ENCODE measurements around the gene TPSD1.
A peak's percentile ranks its signal among the peaks of the same experiment; 100 is the strongest.
"Not testable (repeated sequence)": the region's sequence is repeated elsewhere in the genome, so short reads cannot be mapped to it uniquely, and the experiment has no call there.

Gene TPSD1

DNA sequence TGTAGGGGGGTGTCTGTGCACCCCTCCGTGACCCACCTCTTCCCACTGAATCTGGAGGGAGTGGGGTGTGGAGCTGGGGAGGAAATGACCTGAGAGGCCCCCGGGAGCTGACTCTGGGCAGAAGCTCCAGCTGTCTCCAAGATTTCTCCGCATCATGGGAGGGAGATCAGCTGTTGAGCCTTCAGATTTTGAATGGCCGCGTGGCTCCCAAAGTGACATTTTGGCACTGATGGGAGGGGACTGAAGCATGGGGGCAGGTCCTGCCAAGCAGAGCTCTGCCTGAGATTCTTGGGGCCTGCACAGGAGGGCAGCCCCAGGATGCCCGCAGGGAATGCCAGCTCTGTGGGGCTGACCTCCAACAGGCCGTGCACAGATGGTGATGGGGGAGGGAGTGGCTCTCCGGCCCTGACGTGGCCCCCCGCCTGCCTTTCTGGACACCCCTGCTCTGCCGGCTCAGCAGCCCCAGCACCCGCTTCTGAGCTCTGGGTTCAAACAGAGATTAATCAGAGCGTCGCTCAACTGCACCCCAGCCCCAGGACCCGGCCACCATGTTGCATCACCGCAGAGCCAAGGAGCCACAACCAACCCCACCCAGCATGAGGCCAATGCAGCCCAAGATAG is 28.2 kb downstream of the TPSD1 start:
- no peak for DNase-seq

DNA sequence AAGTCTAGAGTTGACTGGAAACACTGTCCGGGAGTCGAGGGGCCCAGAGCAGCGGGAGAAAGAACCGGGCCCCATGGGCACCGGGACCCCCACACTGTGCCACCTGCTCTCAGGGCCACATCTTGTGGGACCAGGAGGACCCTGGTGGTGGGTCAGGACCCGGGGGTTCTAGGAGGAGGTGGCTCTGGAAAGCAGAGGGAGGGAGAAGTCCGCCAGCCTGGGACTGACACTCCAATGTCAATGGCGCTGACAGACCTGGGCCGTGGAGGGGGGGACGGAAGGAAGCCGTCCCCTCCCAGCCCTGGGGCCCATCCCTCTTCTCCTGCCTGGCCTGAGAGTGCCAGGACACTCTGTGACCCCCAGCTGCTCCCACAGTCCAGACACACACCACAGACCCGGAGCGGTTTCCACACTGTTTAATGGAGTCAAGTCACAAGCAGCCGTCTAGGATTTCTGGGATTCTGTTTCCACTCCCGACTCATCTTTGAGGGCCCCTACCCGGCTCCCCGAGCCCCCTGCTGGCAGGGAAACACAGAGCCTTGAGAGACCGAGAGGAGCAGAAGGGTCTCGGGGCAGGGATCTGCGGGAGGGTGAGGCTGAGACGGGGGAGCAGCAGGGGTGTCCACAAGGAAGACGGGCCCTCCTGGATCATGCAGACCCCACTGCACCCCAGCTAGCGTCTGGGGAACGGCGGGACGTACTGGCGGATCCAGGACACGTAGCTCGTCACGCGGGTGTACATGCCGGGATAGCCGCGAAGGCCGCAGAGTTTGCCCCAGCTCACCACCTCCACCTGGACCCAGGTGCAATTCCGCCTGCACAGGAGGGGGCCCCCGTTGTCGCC is 30.0 kb downstream of the TPSD1 start:
- DNase-seq: no peak

DNA sequence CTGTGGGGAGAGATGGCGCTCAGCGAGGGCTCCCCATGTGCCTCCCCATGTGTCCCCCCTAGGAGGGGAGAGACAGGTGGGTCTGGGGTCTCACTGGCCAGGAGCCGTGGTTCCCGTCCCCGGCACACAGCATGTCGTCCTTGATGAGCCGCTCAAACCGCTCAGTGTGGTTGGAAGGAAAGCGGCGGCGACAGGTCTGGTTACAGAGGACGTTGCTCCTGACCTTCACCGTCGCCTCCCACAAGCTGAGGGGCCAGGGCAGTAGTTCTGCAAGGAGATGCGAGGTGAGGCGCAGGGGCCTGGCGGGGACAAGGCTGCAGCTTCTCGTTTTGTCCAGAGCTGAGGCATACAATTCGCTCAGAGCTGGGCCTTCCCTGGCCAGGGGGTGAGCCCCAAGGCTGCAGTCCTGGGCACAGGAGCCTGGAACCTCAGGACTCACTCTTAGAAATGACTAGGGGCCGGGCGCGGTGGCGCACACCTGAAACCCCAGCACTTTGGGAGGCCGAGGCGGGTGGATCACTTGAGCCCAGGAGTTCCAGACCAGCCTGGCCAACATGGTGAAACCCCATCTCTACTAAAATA is 30.7 kb downstream of the TPSD1 start:
- no peak for DNase-seq

DNA sequence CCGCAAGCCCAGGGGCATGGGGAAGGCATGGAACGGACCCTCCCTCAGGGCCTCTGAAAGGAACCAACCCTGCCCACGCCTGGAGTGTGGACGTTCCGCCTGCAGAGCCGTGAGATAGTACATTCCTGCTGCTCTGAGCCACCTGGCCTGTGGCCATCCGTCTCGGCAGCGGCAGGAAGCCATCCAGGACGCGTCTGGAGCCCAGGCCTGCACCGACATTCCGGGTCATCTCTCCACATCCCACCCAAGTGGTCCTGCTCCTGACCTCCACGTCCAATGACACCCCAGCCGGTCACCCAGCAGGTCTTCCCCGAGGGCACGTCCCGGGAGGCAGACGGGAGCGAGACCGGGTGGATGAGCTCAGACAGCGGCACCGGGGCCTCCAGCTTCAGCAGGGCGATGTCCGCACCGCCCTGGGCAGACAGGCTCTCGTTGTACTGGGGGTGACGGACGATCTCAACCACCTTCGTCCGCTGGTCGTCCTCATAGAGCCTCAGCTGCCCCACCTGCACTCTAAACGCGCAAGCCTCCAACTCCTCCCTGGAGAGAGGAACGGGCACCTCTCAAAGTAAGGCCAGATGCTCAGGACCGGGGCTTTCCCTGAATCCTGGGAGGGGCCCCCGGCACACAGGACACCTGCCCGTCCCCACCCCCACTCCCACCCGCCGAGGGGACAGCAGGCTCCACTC is 32.3 kb downstream of the TPSD1 start:
- DNase-seq: no peak

DNA sequence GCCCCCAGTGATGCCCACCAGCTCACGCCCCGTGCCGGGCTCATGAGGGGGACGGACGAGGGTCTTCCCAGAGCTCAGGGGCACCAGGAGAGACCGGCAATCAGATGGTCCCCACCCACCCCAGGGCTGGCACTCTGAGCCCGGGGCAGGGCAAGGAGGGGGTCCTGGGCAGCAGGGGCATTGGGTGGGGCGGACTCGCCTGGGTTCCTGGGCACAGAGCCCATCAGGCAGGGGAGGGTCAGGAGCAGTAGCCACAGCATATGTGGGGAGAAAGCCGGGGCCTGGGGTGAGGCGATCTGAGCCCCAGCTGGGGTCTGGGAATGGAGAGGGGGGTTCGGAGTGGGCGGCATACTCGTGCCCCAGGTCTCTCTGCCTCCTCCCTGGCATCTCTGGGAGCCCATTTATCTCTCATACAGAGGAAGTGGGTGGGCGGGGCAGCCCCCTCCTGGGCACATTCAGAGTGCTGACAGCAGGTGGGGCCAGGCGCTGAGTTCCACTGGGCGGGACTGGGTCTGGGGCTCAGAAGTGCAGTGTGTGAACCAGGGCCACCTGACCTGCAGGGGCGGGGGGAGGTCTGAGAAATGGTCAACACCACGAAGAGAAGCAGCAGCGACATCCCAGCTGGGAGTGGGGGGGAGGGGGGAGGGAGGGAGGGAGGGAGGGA is 33.1 kb downstream of the TPSD1 start:
- DNase-seq: peak in 1 of 2 donors; percentile 11

DNA sequence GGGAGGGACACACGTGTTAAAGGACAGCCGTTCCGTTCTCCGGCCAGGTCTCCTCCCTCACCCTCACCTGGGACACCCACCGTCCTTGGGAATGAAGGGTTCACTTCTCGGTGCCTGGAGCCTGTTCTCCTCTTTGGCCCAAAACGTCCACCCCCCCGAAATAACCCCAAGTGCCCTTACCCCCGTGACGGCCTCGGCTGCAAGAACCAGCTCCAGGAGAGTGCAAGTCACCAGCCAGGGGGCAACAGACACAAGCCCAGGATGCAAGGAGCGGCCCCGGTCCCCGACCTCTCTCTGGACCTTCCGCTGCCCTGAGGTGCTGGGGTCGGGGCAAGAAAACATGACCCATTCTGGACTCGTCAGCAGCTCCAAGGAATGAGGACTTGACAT is 33.6 kb downstream of the TPSD1 start:
- no peak for DNase-seq

DNA sequence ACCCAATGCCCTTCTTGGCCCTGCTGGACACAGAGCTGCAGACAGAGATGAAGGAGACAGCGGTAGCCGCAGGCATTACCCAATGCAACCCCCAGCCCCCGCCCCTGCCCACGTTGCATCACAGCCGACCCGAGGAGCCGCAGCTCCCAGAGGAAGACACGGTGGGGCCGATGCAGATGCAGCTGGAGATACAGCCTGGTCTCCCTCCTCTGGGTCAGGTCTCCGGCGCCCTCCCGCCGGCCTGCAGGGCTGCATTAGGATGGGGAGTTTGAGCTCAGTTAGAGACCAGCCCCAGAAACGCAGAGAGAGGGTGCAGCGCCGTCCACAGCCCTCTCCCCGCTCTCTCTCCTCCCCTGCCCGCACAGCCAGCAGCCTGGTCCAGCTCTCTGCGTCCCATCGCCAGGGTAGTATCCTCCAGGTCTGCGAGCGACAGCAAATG is 34.2 kb downstream of the TPSD1 start:
- DNase-seq: no peak

DNA sequence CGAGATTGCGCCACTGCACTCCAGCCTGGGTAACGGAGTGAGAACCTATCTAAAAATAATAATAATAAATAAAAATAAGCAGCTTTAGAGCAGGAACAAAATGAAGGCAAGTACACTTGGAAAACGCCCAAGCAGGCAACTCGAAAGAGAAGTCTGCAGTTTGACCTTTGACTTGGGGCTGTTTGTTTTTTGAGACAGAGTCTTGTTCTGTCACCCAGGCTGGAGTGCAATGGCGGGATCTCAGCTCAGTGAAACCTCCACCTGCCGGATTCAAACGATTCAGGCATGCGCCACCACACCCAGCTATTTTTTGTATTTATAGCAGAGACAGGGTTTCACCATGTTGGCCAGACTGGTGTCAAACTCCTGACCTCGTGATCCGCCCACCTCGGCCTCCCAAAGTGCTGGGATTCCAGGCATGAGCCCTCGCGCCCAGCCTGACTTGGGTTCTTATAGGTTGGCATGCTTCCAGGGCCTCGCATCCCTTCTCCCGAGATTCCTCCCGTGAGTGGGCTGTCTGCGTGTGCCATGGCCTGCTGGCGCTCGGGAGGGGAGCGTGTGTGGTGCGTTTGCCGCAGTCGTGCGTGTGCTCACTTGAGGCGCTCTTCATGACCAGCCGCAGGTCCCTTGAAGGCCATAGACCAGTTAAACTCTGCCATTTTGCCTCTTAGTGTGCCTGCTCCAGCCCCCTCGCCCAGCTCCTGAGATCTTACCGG is 35.1 kb downstream of the TPSD1 start:
- no peak for DNase-seq

DNA sequence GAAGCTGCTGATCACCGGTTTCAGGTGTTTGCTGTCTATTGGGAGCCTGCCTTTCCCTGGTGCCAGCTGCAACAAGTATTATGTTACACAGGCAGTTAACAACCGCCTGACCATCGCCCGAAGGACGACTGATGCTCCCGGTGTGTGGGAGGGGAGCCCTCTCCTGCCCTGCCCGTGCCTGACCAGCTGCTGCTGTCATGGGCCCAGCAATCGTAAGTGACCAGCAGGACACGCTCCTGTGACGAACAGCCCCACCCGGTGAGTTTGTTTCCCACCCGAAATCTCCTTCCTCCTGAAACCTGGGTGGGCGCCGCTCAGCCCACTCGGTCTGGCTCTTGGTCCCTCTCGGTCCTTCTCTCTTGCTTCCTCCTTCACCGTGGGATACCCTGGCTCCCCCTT is 35.7 kb downstream of the TPSD1 start:
- DNase-seq: no peak

DNA sequence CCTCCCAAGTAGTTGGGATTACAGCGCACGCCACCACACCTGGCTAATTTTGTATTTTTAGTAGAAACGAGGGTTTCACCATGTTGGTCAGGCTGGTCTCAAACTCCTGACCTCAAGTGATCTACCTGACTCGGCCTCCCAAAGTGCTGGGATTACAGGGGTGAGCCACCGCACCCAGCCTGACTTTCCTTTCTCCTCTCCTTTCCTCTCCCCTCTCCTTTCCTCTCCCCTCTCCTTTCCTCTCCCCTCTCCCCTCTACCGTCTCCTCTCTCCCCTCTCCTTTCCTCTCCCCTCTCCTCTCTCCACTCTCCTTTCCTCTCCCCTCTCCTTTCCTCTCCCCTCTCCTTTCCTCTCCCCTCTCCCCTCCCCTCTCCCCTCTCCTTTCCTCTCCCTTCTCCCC is 36.3 kb downstream of the TPSD1 start:
- DNase-seq: not testable (repeated sequence)

DNA sequence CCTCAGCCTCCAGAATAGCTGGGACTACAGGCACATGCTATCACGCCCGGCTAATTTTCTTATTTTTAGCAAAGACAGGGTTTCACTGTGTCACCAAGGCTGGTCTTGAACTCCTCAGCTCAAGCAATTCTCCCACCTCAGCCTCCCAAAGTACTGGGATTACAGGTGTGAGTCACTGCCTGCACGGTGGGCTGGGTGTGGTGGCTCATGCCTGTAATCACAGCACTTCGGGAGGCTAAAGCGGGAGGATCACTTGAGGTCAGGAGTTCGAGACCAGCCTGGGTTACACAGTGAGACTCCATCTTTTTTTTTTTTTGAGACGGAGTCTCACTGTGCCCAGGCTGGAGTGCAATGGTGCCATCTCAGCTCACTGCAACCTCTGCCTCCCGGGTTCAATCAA is 36.9 kb downstream of the TPSD1 start:
- not testable (repeated sequence) for DNase-seq

DNA sequence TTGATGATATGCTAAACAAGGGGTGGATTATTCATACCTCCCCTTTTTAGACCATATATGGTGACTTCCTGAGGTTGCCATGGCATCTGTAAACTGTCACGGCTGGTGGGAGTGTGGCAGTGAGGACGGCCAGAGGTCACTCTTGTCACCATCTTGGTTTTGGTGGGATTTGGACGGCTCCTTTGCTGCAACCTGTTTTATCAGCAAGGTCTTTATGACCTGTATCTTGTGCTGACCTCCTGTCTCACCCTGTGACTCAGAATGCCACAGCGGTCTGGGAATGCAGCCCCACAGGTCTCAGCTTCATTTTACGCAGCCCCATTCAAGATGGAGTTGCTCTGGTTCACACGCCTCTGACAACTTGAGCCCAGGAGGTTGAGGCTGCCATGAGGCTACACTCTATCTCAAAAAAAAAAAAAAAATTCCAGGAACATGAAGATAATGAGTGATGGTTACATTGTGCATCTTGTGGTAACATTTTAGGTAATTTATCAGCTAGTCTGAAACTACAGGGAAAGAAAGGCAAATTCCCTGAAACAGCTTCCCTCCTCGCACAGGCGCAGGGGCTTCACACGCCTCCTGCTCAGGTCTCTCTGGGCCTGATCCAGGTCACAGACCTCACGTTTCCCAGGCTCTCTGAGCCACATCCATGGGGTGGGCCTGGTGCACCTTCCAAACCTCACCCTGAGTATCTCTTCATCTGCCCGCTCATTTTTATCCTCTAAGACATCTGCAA is 38.2 kb downstream of the TPSD1 start:
- DNase-seq: no peak

DNA sequence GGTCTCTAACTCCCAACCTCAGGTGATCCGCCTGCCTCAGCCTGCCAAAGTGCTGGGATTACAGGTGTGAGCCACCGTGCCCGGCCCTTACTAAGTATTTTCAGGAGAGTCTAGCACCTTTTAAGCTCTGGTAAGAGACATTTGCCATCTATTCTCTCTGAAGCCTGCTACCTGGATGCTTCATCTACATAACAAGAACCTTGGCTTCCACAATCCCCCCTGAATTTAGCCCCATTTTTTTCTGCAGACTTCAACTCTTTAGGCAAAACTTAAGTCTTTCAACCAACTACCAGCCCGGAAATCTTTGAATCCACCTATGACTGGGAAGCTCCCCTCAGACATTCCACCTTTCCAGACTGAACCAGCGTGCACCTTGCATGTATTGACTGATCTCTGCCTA is 39.6 kb downstream of the TPSD1 start:
- DNase-seq: no peak

DNA sequence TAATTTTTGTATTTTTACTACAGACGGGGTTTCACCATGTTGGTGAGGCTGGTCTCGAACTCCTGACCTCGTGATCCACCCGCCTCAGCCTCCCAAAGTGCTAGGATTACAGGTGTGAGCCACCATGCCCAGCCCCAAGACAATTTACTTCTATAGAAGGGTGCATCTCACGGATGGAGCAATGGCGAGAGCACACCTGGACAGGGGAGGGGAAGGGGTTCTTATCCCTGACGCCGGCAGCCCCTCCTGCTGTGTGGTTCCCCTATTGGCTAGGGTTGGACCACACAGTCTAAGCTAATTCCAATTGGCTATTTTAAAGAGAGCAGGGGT is 40.8 kb downstream of the TPSD1 start:
- not testable (repeated sequence) for DNase-seq

DNA sequence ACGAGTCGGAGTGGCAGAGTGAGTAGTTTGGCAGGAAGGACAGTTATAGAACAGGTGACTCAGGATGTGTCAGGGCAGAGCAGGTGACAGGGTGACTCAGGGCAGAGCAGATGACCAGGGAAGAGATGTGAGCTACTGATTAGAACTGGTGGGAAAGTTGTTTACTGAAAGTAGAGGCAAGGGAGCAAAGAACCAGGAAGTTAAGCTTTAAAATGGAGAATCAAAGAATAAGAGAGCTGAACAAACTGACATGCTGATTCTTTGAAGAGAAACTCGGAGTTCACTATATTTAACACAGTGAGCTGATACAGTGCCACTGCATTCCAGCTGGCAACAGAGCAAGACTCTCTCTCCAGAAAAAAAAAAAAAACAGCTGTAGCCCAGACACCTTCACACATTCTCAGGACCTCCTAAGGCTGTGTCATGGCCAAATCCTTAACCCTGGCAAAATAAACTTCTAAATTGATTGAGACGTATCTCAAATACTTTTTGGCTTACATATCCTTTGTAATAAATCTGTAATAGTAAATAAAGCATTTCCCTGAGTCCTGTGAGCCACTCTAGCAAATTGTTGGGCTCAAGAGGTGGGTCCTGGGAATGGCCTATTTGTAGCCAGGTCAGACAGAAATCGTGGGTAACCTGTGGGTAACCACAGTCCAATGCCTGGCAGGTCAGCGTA is 41.3 kb downstream of the TPSD1 start:
- DNase-seq: no peak

DNA sequence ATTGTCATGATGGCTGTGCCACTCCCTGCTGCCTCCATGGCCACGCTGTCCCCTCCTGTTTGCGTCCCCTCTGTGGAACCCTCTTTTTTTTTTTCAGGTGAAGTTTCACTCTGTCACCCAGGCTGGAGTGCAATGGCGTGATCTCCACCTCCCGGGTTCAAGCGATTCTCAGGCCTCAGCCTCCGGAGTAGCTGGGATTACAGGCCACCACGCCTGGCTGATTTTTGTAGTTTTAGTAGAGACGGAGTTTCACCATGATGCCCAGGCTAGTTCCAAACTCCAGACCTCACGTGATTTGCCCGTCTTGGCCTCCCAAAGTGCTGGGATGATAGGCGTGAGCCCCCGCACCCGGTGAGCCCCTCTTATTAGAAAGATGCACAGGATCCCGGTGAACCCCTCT is 42.5 kb downstream of the TPSD1 start:
- DNase-seq: no peak

DNA sequence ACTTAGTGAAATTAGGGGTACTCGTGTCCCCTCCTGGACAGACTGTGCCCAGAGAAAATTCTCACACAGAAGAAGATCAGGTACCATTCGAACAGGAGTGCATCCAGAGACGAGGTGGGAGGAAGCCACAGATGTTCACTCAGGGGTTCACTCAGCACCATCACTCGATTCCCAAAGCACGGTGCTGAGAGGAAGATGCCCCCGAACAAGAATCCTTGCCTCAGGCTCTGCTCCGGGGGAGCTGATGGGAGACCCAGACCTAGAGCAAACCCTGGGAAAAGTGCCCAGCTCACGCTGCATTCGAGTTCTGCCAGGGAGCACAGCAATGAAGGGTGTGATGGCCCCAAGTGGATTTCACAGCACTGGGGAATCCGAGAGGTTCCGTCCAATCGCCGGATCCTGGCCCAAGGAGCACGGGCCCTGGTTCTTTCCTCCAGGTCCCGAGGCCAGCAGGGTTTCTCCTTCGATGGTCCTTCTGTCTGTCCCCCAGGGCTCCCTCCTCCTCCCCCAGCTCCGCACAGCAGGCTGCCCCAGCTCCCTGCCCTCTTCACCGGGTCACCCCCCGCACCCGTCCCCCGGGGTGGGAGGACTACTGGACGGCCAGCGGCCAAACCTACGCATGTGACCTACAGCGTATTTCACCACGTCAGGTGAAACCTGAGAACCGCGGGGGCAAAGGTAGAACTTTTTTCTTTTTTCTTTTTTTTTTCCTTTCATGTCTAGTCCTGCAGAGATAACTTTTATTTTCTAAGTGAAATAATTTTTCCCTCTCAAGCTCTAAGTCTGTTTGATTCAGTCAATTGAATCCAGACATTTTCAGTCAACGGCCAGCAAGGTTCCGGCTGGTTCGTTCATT is 43.4 kb downstream of the TPSD1 start:
- DNase-seq: no peak

DNA sequence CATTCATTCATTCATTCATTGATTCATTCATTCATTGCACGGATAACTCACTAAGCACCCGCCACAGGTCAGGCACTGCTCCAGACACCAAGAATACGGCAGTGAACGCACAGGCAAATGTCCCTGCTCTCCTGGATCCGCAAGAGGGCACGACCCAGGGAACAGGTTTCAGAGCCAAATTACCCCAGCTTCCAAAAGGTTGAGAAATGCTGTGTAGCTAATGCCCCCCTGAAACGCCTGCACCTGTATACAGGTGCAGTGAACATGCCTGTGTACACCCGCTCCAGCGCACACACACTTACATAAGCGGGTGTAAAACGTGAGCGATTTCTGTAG is 44.0 kb downstream of the TPSD1 start:
- DNase-seq: no peak

DNA sequence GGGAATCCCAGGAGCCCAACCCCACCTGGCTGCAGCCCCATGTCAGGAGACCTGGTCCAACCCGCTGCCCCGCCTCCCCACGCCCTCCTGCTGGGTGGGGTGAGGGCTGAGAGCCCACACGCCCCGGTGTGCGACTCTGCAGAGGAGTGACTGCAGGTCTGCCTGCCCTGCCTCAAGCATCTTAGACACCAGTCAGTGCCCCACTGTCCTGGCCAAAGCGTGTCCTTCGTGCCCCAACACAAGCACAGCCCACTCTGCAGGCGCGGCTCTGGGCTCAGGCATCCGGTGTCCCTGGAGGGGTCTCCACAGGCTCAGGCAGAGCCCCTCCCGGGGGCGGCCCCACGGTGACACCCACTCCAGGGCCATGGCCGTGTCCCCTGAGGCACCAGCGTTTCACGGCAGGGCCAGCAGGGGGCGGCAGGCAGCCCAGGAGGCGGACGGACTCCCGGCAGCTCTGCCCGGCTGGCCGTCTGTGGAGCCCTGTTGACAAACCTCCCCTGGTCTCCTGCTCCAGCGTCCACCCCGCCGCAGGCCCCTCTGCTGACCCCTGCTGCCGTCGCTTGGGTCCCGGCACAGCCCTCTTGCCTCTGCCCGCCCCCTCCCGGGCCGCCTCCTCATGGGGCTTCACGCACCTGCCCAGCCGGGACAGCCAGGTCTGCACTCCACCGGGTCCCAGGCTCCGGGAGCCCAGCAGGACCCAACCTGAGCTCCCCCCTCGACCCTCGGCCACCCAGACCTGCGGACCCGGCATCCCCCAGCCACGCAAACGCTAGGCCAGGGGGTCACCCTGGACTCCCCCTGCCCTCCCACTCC is 45.0 kb downstream of the TPSD1 start:
- peak; percentile 76 to 80 for DNase-seq
